ENCODE results near the gene NR1H4.
"Not testable (repeated sequence)": the region's sequence is repeated elsewhere in the genome, so short reads cannot be mapped to it uniquely, and the experiment has no call there.

NR1H4 gene

GRCh38 chr12:100473716-100474150, at the start of gene NR1H4:
TSS of gene NR1H4 (plus strand) at chr12:100473866. CDS start at chr12:100493324, 19,458 bp downstream.
- no peak for DNase-seq

GRCh38 chr12:100426145-100426544, 47.5 kb upstream of the NR1H4 start:
- DNase-seq = no peak

- DNase-seq = no peak
Observed at GRCh38 chr12:100427078-100427477, 46.6 kb upstream of the NR1H4 start.

GRCh38 chr12:100430251-100430650, 43.4 kb upstream of the NR1H4 start:
- DNase-seq = not testable (repeated sequence)

- DNase-seq = no peak
Observed at GRCh38 chr12:100433701-100434100, 40.0 kb upstream of the NR1H4 start.

- no peak for DNase-seq
Observed at GRCh38 chr12:100434177-100434576, 39.5 kb upstream of the NR1H4 start.

- no peak for DNase-seq
Observed at GRCh38 chr12:100435957-100436356, 37.7 kb upstream of the NR1H4 start.

GRCh38 chr12:100437038-100437841, 36.4 kb upstream of the NR1H4 start:
- no peak for DNase-seq

- no peak for DNase-seq
Observed at GRCh38 chr12:100439797-100440196, 33.9 kb upstream of the NR1H4 start.

GRCh38 chr12:100442403-100442802, 31.3 kb upstream of the NR1H4 start:
- DNase-seq = no peak

- no peak for DNase-seq
Observed at GRCh38 chr12:100443434-100443833, 30.2 kb upstream of the NR1H4 start.

GRCh38 chr12:100445081-100445481, 28.6 kb upstream of the NR1H4 start:
- no peak for DNase-seq

GRCh38 chr12:100447381-100447780, 26.3 kb upstream of the NR1H4 start:
- no peak for DNase-seq

GRCh38 chr12:100448656-100449055, 25.0 kb upstream of the NR1H4 start:
- DNase-seq = no peak

GRCh38 chr12:100450735-100451134, 22.9 kb upstream of the NR1H4 start:
- no peak for DNase-seq

- no peak for DNase-seq
Observed at GRCh38 chr12:100453951-100454350, 19.7 kb upstream of the NR1H4 start.

GRCh38 chr12:100455896-100456295, 17.8 kb upstream of the NR1H4 start:
- no peak for DNase-seq

GRCh38 chr12:100458191-100458590, 15.5 kb upstream of the NR1H4 start:
- DNase-seq = no peak

GRCh38 chr12:100460702-100461101, 13.0 kb upstream of the NR1H4 start:
- DNase-seq = no peak

GRCh38 chr12:100461330-100461973, 12.2 kb upstream of the NR1H4 start:
- no peak for DNase-seq

- no peak for DNase-seq
Observed at GRCh38 chr12:100463661-100464060, 10.0 kb upstream of the NR1H4 start.

GRCh38 chr12:100464529-100464928, 9.1 kb upstream of the NR1H4 start:
- DNase-seq = no peak

GRCh38 chr12:100468126-100468525, 5.5 kb upstream of the NR1H4 start:
- DNase-seq = no peak

- no peak for DNase-seq
Observed at GRCh38 chr12:100472325-100472724, 1.3 kb upstream of the NR1H4 start.

Data from DMS 273 treated with DMSO at 0.1 percent for 48 hours (cell line).